H9 (cell line): ENCODE measurements around the gene DPF3. TPM values are rescaled to one million over a fixed set of nuclear protein-coding genes. Genes with fewer than 3 reads are reported as not detected.
A peak's percentile ranks its signal among the peaks of the same experiment; 100 is the strongest.

Experiments
- DNase-seq: peaks from one replicate; pipeline ENCODE4 v3.0.0-alpha.2; 2017
- H2AFZ ChIP-seq: one replicate; pipeline ENCODE4 v1.6.1; 2013; ENCODE audit warnings: mild to moderate bottlenecking, low read length, control low read depth, moderate library complexity
- H2AK5ac ChIP-seq: 2 replicates; pipeline ENCODE4 v1.6.1; 2013; ENCODE audit warnings: low read length, control low read depth, mixed read lengths; ENCODE audit not compliant: insufficient read length
- H2BK120ac ChIP-seq: one replicate; pipeline ENCODE4 v1.6.1; 2013; ENCODE audit warnings: low read depth, mild to moderate bottlenecking, low read length, control low read depth, inconsistent platforms; ENCODE audit not compliant: poor library complexity, severe bottlenecking
- H2BK12ac ChIP-seq: 2 replicates; pipeline ENCODE4 v1.6.1; 2013; ENCODE audit warnings: low read length, control low read depth, mixed read lengths, low read depth; ENCODE audit not compliant: insufficient read length
- H2BK15ac ChIP-seq: 2 replicates; pipeline ENCODE4 v1.6.1; 2013; ENCODE audit warnings: low read depth, low read length, control low read depth
- H2BK20ac ChIP-seq: one replicate; pipeline ENCODE4 v1.6.1; 2013; ENCODE audit warnings: low read depth, mild to moderate bottlenecking, low read length, control low read depth, inconsistent platforms; ENCODE audit not compliant: poor library complexity, severe bottlenecking
- H2BK5ac ChIP-seq: 2 replicates; pipeline ENCODE4 v1.6.1; 2013; ENCODE audit warnings: low read length, control low read depth, mixed read lengths; ENCODE audit not compliant: insufficient read length
- H3K14ac ChIP-seq: 2 replicates; pipeline ENCODE4 v1.6.1; 2013; ENCODE audit warnings: low read length, control low read depth; ENCODE audit not compliant: insufficient read depth
- H3K18ac ChIP-seq: 2 replicates; pipeline ENCODE4 v1.6.1; 2013; ENCODE audit warnings: low read depth, mild to moderate bottlenecking, mixed read lengths, low read length, control low read depth; ENCODE audit not compliant: insufficient read length
- H3K23ac ChIP-seq: 2 replicates; pipeline ENCODE4 v1.6.1; 2013; ENCODE audit warnings: low read length, control low read depth, mixed read lengths, low read depth; ENCODE audit not compliant: insufficient read length
- H3K23me2 ChIP-seq: 2 replicates; pipeline ENCODE4 v1.6.1; 2013; ENCODE audit warnings: low read depth, mild to moderate bottlenecking, mixed read lengths, low read length, control low read depth; ENCODE audit not compliant: insufficient read length, poor library complexity, severe bottlenecking
- H3K27ac ChIP-seq: 2 replicates; pipeline ENCODE4 v1.5.1; 2013; ENCODE audit warnings: low read length, control low read depth, mixed read lengths, low read depth; ENCODE audit not compliant: insufficient read length
- H3K27me3 ChIP-seq: 2 replicates; pipeline ENCODE4 v1.6.1; 2013; ENCODE audit warnings: low read length, control low read depth, inconsistent platforms; ENCODE audit not compliant: insufficient read depth
- H3K4ac ChIP-seq: 2 replicates; pipeline ENCODE4 v1.6.1; 2013; ENCODE audit warnings: low read depth, mild to moderate bottlenecking, control low read depth, inconsistent platforms, low read length, moderate library complexity
- H3K4me1 ChIP-seq: 2 replicates; pipeline ENCODE4 v1.6.1; 2013; ENCODE audit warnings: low read length, control low read depth, inconsistent platforms; ENCODE audit not compliant: insufficient read depth
- H3K4me2 ChIP-seq: 2 replicates; pipeline ENCODE4 v1.6.1; 2013; ENCODE audit warnings: low read length, control low read depth, mixed read lengths; ENCODE audit not compliant: insufficient read length, insufficient read depth
- H3K56ac ChIP-seq: 2 replicates; pipeline ENCODE4 v1.6.1; 2013; ENCODE audit warnings: low read depth, mild to moderate bottlenecking, mixed read lengths, low read length, control low read depth; ENCODE audit not compliant: insufficient read length
- H3K79me1 ChIP-seq: 2 replicates; pipeline ENCODE4 v1.6.1; 2013; ENCODE audit warnings: low read depth, mild to moderate bottlenecking, moderate library complexity, low read length, control low read depth, inconsistent platforms; ENCODE audit not compliant: insufficient read depth, poor library complexity, severe bottlenecking
- H3K79me2 ChIP-seq: 2 replicates; pipeline ENCODE4 v1.6.1; 2013; ENCODE audit warnings: low read length, control low read depth, inconsistent platforms; ENCODE audit not compliant: insufficient read depth
- H3K9ac ChIP-seq: 2 replicates; pipeline ENCODE4 v1.6.1; 2013; ENCODE audit warnings: low read length, control low read depth, mixed read lengths; ENCODE audit not compliant: insufficient read length; ENCODE audit errors: extremely low read depth
- H3K9me3 ChIP-seq: one replicate; pipeline ENCODE4 v1.6.1; 2013; ENCODE audit warnings: low read depth, low read length, inconsistent platforms; ENCODE audit not compliant: control insufficient read depth
- H3T11ph ChIP-seq: one replicate; pipeline ENCODE4 v1.6.1; 2013; ENCODE audit warnings: mild to moderate bottlenecking, low read length, control low read depth, inconsistent platforms
- H4K20me1 ChIP-seq: one replicate; pipeline ENCODE4 v1.6.1; 2013; ENCODE audit not compliant: control insufficient read depth, insufficient read length, insufficient read depth
- H4K5ac ChIP-seq: 2 replicates; pipeline ENCODE4 v1.6.1; 2013; ENCODE audit warnings: low read depth, mild to moderate bottlenecking, mixed read lengths, low read length, control low read depth; ENCODE audit not compliant: insufficient read length
- H4K8ac ChIP-seq: replicated peaks from 2 replicates; pipeline ENCODE4 v1.6.1; 2013; ENCODE audit warnings: low read length, control low read depth, mixed read lengths, low read depth; ENCODE audit not compliant: insufficient read length
- H4K91ac ChIP-seq: 2 replicates; pipeline ENCODE4 v1.6.1; 2013; ENCODE audit warnings: low read depth, mild to moderate bottlenecking, moderate library complexity, mixed read lengths, low read length, control low read depth; ENCODE audit not compliant: insufficient read length
- H3K27ac Mint-ChIP-seq, 3 experiments: 2 replicates in 2 of 3; 3 replicates in 1 of 3; pipeline ENCODE4 v1.8.0; 2020 to 2021; ENCODE audit warnings: mixed read lengths in 3 of 3, mild to moderate bottlenecking in 1 of 3, moderate library complexity in 1 of 3
- H3K27me3 Mint-ChIP-seq: 2 replicates; pipeline ENCODE4 v1.8.0; 2021; ENCODE audit warnings: low read depth, mild to moderate bottlenecking, moderate library complexity, mixed read lengths
- H3K36me3 Mint-ChIP-seq, 3 experiments: 2 replicates in 2 of 3; 3 replicates in 1 of 3; pipeline ENCODE4 v1.8.0; 2020 to 2021; ENCODE audit warnings: low read depth in 3 of 3, mixed read lengths in 3 of 3; ENCODE audit not compliant: insufficient read depth in 1 of 3
- H3K4me1 Mint-ChIP-seq, 2 experiments: 2 replicates each; pipeline ENCODE4 v1.8.0; 2020; ENCODE audit warnings: mixed read lengths in 2 of 2
- H3K4me3 Mint-ChIP-seq, 2 experiments: 2 replicates in 1 of 2; 3 replicates in 1 of 2; pipeline ENCODE4 v1.8.0; 2020 to 2021; ENCODE audit warnings: mild to moderate bottlenecking in 2 of 2, mixed read lengths in 2 of 2, moderate library complexity in 1 of 2
- H3K9me3 Mint-ChIP-seq, 2 experiments: 2 replicates in 1 of 2; 3 replicates in 1 of 2; pipeline ENCODE4 v1.8.0; 2020; ENCODE audit warnings: mild to moderate bottlenecking in 2 of 2, mixed read lengths in 2 of 2, moderate library complexity in 1 of 2
- WGBS: extraction: QIAGEN DNeasy Blood & Tissue Kit; methylation state at CpG from one replicate; pipeline ENCODE4 v1.1.7; 2013; ENCODE audit warnings: missing lambda C conversion rate, low lambda C conversion rate, mixed read lengths; ENCODE audit not compliant: insufficient read length; ENCODE audit errors: extremely low coverage; 5-methylcytosine and 5-hydroxymethylcytosine counted together
- total RNA-seq: library from RNA; stranded (reverse); gene quantifications from 2 replicates; pipeline ENCODE4 v1.2.1, GENCODE V29; 2021
- TF ChIP-seq, protein P1 (sequence below): fragments of 200-600 bp; sonication (generic); conservative IDR thresholded peaks from 3 replicates; pipeline ENCODE4 v1.8.0; 2021; ENCODE audit warnings: antibody characterized with exemption, mild to moderate bottlenecking

DPF3 gene
- total RNA-seq, 1 experiment from 2014 or later = not detected

DNA sequence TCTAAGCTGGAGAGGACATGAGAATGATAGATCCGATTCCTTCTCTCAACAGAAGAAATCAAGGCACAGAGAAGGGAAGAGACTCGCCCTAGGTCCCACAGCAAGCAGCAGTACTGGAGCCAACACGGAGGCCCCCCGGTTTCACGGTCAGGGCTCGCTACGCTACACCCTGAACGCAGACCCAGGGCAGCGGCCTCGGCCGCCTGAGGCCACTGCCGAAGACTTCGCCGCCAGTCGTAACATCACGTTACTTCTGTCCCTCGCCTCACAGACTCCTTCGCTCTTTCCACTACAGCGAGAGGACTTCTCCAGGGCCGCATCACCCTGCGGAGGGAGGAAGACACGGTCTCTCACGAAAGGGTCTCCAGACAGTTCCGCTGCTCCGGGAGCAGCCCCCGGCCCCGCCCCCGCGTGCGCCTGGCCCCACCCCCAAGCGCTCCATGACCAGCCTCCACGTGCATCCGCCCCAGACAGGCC lies 32.0 kb upstream of the DPF3 start:
- no peak overlapping the region for H3T11ph ChIP-seq
- no peak overlapping the region for H2BK5ac ChIP-seq
- WGBS = no CpG with 5 or more reads among the region's 33 CpGs
- H3K23me2 ChIP-seq = peaks cover 8% of the 10 kb centered on the region
- H4K5ac ChIP-seq = no peak overlapping the region
- no peak overlapping the region for H2BK15ac ChIP-seq
- no peak overlapping the region for H2BK12ac ChIP-seq
- no peak overlapping the region for H3K9ac ChIP-seq
- TF ChIP-seq, protein P1, sequence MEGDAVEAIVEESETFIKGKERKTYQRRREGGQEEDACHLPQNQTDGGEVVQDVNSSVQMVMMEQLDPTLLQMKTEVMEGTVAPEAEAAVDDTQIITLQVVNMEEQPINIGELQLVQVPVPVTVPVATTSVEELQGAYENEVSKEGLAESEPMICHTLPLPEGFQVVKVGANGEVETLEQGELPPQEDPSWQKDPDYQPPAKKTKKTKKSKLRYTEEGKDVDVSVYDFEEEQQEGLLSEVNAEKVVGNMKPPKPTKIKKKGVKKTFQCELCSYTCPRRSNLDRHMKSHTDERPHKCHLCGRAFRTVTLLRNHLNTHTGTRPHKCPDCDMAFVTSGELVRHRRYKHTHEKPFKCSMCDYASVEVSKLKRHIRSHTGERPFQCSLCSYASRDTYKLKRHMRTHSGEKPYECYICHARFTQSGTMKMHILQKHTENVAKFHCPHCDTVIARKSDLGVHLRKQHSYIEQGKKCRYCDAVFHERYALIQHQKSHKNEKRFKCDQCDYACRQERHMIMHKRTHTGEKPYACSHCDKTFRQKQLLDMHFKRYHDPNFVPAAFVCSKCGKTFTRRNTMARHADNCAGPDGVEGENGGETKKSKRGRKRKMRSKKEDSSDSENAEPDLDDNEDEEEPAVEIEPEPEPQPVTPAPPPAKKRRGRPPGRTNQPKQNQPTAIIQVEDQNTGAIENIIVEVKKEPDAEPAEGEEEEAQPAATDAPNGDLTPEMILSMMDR = no peak
- Mint-ChIP-seq H3K27ac (no peak overlapping the region), H3K36me3 (peaks cover 0 to 7% (median 0%) of the 10 kb centered on the region in 3 experiments; a peak in 3 of 7 replicates), H3K9me3 (no peaks in the 10 kb centered on the region; a peak in 1 of 5 replicates), H3K4me3 (peak overlapping the region; percentile 90 to 94), H3K4me1 (peaks cover 10 to 11% of the 10 kb centered on the region in 2 experiments), H3K27me3 (peaks cover 22% of the 10 kb centered on the region)
- H3K14ac ChIP-seq = no peak overlapping the region
- no peaks in the 10 kb centered on the region for H3K79me2 ChIP-seq
- no peak overlapping the region for H3K27ac ChIP-seq
- peak overlapping the region; percentile 73 for H3K4me2 ChIP-seq
- H3K4me1 ChIP-seq = no peaks in the 10 kb centered on the region
- no peak overlapping the region for H3K56ac ChIP-seq
- H2BK120ac ChIP-seq = no peak overlapping the region
- no peak overlapping the region for H4K8ac ChIP-seq
- no peak overlapping the region for H3K23ac ChIP-seq
- H3K9me3 ChIP-seq = no peaks in the 10 kb centered on the region
- no peaks in the 10 kb centered on the region for H4K20me1 ChIP-seq
- no peak overlapping the region for H3K4ac ChIP-seq
- H4K91ac ChIP-seq = no peak overlapping the region
- H3K27me3 ChIP-seq = no peaks in the 10 kb centered on the region
- DNase-seq = no peak
- H2BK20ac ChIP-seq = no peak overlapping the region
- no peaks in the 10 kb centered on the region for H3K79me1 ChIP-seq
- no peak overlapping the region for H3K18ac ChIP-seq
- no peak overlapping the region for H2AFZ ChIP-seq
- H2AK5ac ChIP-seq = no peak overlapping the region
